OCI-LY1 (cell line): Measurements from ENCODE around the gene PTPRCAP.

Experiments used
- H2AFZ ChIP-seq: fragments of 200-600 bp; sonication (generic), shearing (Covaris generic); 2 replicates; pipeline ENCODE4 v1.6.0; 2014; ENCODE audit warnings: antibody characterized with exemption, mild to moderate bottlenecking, low read length
- H3F3A ChIP-seq: fragments of 200-600 bp; sonication (generic), shearing (Covaris generic); 2 replicates; pipeline ENCODE4 v1.6.0; 2014; ENCODE audit warnings: mild to moderate bottlenecking, antibody characterized with exemption, low read length, moderate library complexity; ENCODE audit not compliant: insufficient read depth
- H3K27ac ChIP-seq: fragments of 200-600 bp; sonication (generic); 2 replicates; pipeline ENCODE4 v1.5.1; 2014; ENCODE audit warnings: low read length, mixed run types, mild to moderate bottlenecking, low read depth; ENCODE audit not compliant: poor library complexity, severe bottlenecking
- H3K27me3 ChIP-seq: fragments of 200-600 bp; sonication (generic); 2 replicates; pipeline ENCODE4 v1.6.0; 2014; ENCODE audit warnings: antibody characterized with exemption, mild to moderate bottlenecking, low read length, moderate library complexity; ENCODE audit not compliant: insufficient read depth
- H3K36me3 ChIP-seq: fragments of 200-600 bp; sonication (generic); 2 replicates; pipeline ENCODE4 v1.6.1; 2014; ENCODE audit warnings: mild to moderate bottlenecking, antibody characterized with exemption, low read length, moderate library complexity, mixed read lengths; ENCODE audit not compliant: insufficient read depth
- H3K4me1 ChIP-seq: fragments of 200-600 bp; sonication (generic); 2 replicates; pipeline ENCODE4 v1.5.1; 2014; ENCODE audit warnings: mild to moderate bottlenecking, low read length, moderate library complexity; ENCODE audit not compliant: insufficient read depth, severe bottlenecking
- H3K4me2 ChIP-seq: fragments of 200-600 bp; sonication (generic), shearing (Covaris generic); 2 replicates; pipeline ENCODE4 v1.6.1; 2014; ENCODE audit warnings: low read length
- H3K4me3 ChIP-seq: fragments of 200-600 bp; sonication (generic); 2 replicates; pipeline ENCODE4 v1.5.1; 2014; ENCODE audit warnings: low read length, low read depth, mild to moderate bottlenecking, mixed read lengths; ENCODE audit not compliant: poor library complexity, severe bottlenecking
- H3K79me2 ChIP-seq: fragments of 200-600 bp; shearing (Covaris generic); 2 replicates; pipeline ENCODE4 v1.6.1; 2016; ENCODE audit warnings: mixed run types, low read length, mixed read lengths; ENCODE audit not compliant: insufficient read depth
- H3K9ac ChIP-seq: fragments of 200-600 bp; sonication (generic), shearing (Covaris generic); 2 replicates; pipeline ENCODE4 v1.6.1; 2014; ENCODE audit warnings: mild to moderate bottlenecking, low read length, mixed read lengths
- H3K9me2 ChIP-seq: fragments of 200-600 bp; sonication (generic), shearing (Covaris generic); 2 replicates; pipeline ENCODE4 v1.6.1; 2014; ENCODE audit warnings: low read depth, mild to moderate bottlenecking, low read length, mixed read lengths
- H3K9me3 ChIP-seq: fragments of 200-600 bp; shearing (Covaris generic); 2 replicates; pipeline ENCODE4 v1.6.1; 2014; ENCODE audit warnings: low read length, mixed read lengths
- H4K20me1 ChIP-seq: fragments of 200-600 bp; sonication (generic), shearing (Covaris generic); 2 replicates; pipeline ENCODE4 v1.6.0; 2016; ENCODE audit warnings: mild to moderate bottlenecking, low read length; ENCODE audit not compliant: insufficient read depth
- CTCF ChIP-seq: fragments of 200-600 bp; sonication (generic), shearing (Covaris generic); IDR thresholded peaks from 2 replicates; pipeline ENCODE4 v1.5.1; 2017; ENCODE audit warnings: mild to moderate bottlenecking, antibody characterized with exemption, low read length, moderate library complexity, mixed read lengths
- EZH2 ChIP-seq: fragments of 200-600 bp; sonication (generic), shearing (Covaris generic); IDR thresholded peaks from 2 replicates; pipeline ENCODE4 v1.8.0; 2017; ENCODE audit warnings: borderline replicate concordance, mixed run types, mild to moderate bottlenecking, antibody characterized with exemption, low read length, moderate library complexity, mixed read lengths

PTPRCAP gene

GRCh38 chr11:67457453-67457852, 20.0 kb upstream of the PTPRCAP start:
- Histone ChIP-seq H3K9me3 (no peaks in the 10 kb centered on the region), H3K4me2 (no peak overlapping the region), H3K36me3 (no peaks in the 10 kb centered on the region), H3K27ac (no peak overlapping the region), H3K4me3 (no peak overlapping the region), H3K4me1 (peaks cover 39% of the 10 kb centered on the region), H3K9ac (no peak overlapping the region), H4K20me1 (no peaks in the 10 kb centered on the region), H3K9me2 (no peaks in the 10 kb centered on the region), H3K79me2 (no peaks in the 10 kb centered on the region), H2AFZ (no peak overlapping the region), H3K27me3 (no peaks in the 10 kb centered on the region), H3F3A (peaks cover 11% of the 10 kb centered on the region; the same call in 1 of the 2 replicates)
- TF ChIP-seq EZH2 = no peak

GRCh38 chr11:67456068-67456705, 18.7 kb upstream of the PTPRCAP start:
- Histone ChIP-seq H3K79me2 (no peaks in the 10 kb centered on the region), H3K9me3 (no peaks in the 10 kb centered on the region), H3F3A (peaks cover 8% of the 10 kb centered on the region; the same call in 1 of the 2 replicates), H3K4me1 (peaks cover 30% of the 10 kb centered on the region), H4K20me1 (no peaks in the 10 kb centered on the region), H3K9ac (no peak overlapping the region), H3K4me2 (no peak overlapping the region), H3K27ac (no peak overlapping the region), H2AFZ (no peak overlapping the region), H3K36me3 (no peaks in the 10 kb centered on the region), H3K27me3 (no peaks in the 10 kb centered on the region), H3K9me2 (no peaks in the 10 kb centered on the region), H3K4me3 (no peak overlapping the region)
- TF ChIP-seq EZH2 (no peak), CTCF (no peak)

- Histone ChIP-seq H3K9me2 (no peaks in the 10 kb centered on the region), H3K4me2 (no peak within 1 kb of the TSS), H3K9ac (no peak within 1 kb of the TSS), H3K36me3 (no peaks in the 10 kb centered on the region), H3K4me1 (peaks cover 28% of the 10 kb centered on the region), H3K27me3 (no peaks in the 10 kb centered on the region), H4K20me1 (no peaks in the 10 kb centered on the region), H3K79me2 (no peaks in the 10 kb centered on the region), H3K27ac (no peak within 1 kb of the TSS), H3F3A (0 out of 2 replicates have a peak, but pooled peaks cover 5% of the 10 kb centered on the region), H2AFZ (no peak within 1 kb of the TSS), H3K4me3 (no peak within 1 kb of the TSS), H3K9me3 (no peaks in the 10 kb centered on the region)
- TF ChIP-seq CTCF (no peak), EZH2 (no peak)
Observed at GRCh38 chr11:67455054-67455453, 17.6 kb upstream of the PTPRCAP start, which contains the start of gene CABP4. Gene CABP4, plus strand, starts transcription at chr11:67455354. Its CDS starts 70 bp downstream, at chr11:67455424.
